HG02970 (cell line): Measurements from ENCODE around the gene XAGE5.
"Not testable (repeated sequence)": the region's sequence is repeated elsewhere in the genome, so short reads cannot be mapped to it uniquely, and the experiment has no call there.

ENCODE experiments used
- ATAC-seq: cut with Tn5 transposase; IDR thresholded peaks from one replicate; pipeline ENCODE4 v1.9.1; 2021; ENCODE audit warnings: mild to moderate bottlenecking, moderate library complexity, moderate number of reproducible peaks; ENCODE audit not compliant: unreplicated experiment, low FRiP score

XAGE5 gene, protein sequence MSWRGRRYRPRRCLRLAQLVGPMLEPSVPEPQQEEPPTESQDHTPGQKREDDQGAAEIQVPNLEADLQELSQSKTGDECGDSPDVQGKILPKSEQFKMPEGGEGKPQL

DNA sequence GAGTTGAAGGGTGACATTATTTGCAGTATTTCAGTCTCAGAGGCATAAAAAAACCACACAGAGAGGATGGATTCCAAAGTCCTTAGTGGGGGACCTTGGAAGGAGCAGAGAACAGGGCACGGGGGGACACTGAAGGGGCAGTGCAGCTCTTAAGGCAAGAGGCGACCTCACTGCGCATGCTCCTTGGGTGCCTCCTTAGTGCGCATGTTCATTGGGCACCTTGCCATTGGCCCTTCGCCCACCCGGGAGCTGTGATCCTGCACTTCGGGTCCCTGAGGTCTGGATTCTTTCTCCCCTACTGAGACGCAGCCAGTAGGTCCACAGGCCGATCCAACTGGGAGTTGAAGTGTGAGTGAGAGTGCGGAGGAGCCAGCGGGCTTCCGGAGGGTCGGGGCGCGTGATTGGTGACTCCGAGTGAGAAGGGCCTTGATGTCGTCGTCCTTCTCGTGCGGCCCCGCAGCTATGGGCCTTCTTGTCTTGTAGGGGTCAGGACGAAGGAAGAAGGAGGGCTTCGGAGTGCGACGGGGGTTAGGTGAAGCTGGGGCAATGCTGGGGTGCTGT, at the start of gene XAGE5:
TSS of gene XAGE5 (plus strand) at position 223 of the 561 bp plus-strand sequence. CDS start 1,280 bp downstream, outside the sequence.
- ATAC-seq = no peak

DNA sequence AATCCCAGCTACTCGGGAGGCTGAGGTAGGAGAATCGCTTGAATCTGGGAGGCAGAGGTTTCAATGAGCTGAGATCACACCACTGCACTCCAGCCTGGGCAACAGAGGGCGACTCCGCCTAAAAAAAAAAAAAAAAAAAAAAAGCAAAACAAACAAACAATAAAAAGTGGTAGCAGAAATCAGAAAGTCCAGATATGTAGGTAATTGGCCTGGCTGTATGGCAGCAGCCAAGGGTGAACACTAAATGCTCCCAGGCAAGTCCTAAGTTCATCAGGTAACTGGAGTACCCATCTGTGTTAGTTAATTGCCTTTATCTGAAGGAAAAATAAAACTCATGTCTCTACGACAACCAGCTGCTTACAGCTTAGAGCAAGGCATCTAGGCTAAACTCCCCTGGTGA, 45.1 kb upstream of the XAGE5 start:
- ATAC-seq = not testable (repeated sequence)

DNA sequence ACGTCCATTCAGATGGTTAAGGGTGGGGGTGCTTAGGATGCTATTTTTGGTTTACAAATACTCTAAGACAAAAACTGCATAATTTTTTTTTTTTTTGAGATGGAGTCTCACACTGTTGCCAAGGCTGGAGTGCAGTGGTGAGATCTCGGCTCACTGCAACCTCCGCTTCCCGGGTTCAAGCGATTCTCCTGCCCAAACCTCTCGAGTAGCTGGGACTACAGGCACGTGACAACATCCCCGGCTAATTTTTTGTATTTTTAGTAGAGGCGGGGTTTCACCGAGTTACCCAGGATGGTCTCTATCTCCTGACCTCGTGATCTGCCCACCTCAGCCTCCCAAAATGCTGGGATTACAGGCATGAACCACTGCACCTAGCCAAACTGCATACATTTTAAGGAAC, 37.6 kb upstream of the XAGE5 start:
- ATAC-seq = not testable (repeated sequence)

DNA sequence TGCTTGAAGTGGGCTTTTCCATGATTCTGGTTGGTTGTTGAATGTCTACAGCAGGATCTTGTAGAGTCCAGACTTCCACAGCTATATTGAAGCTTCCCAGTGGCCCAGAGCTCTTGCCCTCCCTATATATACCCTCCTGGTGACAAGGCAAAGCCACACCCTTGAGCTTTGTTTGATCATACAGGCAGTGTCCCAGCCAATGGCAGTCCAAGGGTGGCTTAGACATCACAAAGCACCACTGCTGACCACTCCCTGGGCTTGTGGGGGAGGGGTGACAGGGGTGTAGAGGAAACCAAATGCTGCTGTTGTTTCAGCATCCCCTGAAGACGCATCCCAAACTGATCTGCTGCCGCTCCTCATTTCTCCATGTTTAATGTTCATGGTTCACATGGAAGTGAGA, 13.8 kb upstream of the XAGE5 start, which contains the start of gene SPANXN5:
TSS of gene SPANXN5 (minus strand) at position 101 of the 400 bp plus-strand sequence. CDS start at position 22, 79 bp downstream.
- not testable (repeated sequence) for ATAC-seq

DNA sequence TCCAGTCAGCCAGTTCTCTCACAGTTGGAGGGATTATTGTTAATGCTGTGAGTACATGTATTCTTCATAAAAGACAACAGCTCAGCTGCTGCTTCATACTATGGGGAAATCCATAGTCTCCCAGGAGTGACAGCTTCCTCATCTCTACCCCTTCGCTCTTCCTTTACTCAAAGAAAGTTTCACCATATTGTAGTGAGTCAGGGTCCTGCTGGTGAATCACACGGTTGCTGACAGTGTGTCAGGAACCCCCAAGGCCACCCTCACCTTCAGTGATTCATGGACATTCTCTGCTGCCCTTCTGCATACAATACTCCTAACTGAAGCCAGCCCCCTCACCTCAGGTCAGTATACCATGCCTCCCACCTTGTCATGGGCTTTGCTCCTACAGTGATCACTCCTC, 6.2 kb upstream of the XAGE5 start:
- not testable (repeated sequence) for ATAC-seq

DNA sequence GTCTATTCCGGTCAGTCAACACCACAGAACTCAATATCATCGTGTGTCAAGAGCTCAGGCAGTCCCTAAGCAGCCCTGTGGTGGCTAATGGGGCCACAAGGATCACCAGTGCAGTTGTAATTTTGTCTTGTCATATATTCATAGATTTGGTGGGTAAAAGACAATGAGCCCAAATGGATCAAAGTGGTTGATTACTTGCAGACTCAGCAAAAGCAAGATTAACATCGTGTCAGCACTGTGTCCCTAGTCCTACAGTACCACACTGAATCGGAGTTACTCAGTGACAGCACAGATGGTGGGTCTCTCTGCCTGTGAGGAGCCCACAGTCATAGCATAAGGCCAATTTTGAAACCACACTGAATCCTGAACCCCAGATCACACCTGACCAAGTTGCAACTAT, 8.7 kb downstream of the XAGE5 start:
- ATAC-seq = no peak

DNA sequence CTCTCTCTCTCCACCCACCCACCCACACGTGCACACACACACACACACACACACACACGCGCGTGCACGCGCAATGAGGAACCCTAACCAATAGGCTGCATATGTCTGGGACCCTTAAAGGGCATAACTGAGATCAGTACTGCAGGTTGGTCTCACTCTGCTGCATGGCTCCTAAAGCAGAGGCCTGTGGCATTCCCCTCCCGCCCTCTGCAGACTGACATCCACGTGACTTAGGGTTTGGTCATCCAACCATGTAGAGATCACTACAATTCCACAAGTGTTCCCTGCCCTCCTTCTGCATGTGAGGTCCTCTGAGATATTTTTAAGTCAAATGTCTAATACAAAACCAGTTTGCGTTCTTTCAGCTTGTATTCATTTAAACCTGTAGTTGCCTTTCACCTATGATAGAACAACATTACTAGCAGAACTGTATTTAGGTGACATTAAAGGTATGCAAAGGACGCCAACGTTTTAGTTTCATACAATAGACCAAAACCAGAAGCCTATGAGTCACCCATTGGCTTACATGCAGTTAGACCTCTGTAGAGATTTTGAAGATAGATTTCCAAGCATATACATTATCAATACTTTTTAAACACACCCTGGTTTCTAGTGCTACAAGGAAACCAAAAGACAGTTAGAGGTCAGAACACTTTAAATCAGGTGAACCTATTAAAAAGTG, 10.1 kb downstream of the XAGE5 start:
- no peak for ATAC-seq

DNA sequence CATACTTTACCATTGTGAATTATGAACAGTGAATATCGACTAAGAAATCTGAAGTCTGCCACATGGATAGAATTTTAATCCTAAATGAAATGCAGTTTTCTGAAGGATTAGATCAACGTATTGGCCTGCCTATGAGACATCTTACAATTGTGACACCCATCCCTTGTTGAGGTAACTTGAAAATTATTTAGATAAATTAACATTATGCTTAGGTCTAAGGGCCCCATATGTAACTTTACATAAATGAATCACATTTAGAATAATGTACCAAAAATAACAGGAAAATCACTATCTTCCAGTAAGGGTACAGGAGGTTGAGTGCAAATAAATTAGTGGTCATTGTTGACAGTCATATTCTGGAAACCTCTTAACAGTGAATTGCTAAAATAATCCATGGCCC, 13.5 kb downstream of the XAGE5 start:
- no peak for ATAC-seq

DNA sequence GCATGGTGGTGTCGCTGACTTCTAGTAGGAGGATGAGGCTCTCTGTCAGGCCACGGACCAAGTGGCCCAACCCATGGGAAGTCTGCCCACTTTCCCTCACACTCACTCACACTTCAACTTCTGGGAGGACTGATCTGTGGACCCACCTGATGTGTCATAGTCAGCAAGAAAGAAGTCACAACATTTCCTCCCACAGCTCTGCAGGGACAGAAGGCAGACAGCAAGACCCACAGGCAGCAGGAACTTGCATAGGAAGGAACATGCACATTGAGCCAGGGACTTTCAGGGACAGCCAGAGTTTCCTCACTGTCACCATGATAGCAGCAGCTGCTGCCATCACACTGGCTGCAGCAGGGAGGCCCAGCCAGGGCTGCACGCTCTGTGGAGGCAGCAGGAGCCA, 19.5 kb downstream of the XAGE5 start:
- ATAC-seq = no peak

DNA sequence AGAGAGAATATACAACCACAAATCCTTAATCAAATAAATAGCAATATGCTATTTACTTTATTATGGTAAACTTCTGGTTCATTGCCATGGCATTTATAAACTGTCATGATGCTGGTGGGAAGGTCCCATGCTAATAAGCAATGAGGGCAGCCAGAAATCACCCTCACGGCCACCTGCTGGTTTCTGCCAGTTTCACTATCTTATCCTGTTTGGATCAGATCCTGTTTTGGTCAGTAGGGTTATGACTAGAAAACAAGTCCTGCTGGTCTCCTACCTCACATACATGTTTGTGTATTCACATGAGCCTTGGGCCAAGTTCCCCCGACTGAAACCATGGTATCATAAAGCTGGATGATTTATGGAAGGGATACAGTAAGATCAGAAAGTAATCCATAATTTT, 28.1 kb downstream of the XAGE5 start:
- ATAC-seq = no peak

DNA sequence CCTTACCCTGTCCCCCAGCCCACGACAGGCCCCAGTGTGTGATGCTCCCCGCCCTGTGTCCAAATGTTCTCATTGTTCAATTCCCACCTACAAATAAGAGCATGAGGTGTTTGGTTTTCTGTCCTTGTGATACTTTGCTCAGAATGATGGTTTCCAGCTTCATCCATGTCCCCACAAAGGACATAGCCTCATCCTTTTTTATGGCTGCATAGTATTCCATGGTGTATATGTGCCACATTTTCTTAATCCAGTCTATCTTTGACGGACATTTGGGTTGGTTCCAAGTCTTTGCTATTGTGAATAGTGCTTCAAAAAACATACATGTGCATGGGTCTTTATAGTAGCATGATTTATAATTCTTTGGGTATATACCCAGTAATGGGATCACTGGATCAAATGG, 32.5 kb downstream of the XAGE5 start:
- ATAC-seq = not testable (repeated sequence)

DNA sequence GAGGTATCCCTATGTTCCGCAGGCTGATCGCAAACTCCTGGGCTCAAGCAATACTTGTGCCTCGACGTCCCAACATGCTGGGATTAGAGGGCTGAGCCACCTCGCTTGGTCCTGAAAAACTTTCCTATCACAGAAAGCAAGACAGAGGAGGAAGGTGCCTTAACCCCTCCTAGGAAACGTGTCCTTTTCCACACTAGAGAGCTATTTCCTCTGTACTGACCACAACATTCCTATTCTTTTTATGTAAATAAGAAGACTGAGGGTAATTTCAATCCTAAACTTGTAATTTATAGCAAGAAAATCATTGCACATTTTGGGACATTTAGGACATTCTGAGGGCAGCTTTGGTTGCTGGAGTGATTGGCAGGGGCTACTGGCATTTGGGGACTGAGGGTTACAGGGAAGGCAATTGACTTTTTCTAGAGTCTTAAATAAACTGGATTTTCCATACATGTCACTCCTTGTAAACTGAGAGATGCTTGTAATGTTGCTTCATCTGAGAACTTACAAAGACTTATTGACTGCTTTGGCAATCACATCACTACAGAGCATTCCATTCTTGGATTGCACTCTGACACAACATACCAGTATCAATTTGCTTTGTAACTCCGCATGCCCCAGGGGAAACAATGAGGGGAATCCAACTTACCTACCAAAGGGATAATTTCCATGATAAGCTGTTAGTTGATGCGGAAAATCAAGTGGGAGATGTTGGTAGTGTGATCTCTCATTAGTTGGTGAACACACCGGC, 41.2 kb downstream of the XAGE5 start:
- no peak for ATAC-seq

DNA sequence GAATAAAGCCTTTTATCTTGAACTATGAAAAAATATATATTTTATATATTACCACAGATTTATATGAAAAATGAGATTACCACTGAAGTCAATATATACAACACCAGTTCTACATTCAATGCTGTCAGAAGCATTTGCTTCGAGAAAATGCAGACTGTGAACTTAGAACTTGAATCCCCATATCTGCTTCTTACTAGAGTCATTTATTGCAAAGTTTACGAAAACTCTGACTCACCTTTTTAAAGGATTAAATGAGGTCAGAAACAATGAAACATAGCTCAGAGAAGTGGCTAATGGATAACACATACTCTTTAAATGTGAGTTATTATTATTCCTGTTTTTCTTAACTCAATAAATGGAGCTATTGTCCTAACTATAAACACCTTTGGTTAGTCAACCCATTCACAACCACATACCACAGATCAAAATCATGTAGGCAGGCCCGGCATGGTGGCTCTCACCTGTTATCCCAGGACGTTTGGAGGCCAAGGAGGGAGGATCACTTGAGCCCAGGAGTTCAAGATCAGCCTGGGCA, 46.0 kb downstream of the XAGE5 start:
- ATAC-seq = not testable (repeated sequence)

DNA sequence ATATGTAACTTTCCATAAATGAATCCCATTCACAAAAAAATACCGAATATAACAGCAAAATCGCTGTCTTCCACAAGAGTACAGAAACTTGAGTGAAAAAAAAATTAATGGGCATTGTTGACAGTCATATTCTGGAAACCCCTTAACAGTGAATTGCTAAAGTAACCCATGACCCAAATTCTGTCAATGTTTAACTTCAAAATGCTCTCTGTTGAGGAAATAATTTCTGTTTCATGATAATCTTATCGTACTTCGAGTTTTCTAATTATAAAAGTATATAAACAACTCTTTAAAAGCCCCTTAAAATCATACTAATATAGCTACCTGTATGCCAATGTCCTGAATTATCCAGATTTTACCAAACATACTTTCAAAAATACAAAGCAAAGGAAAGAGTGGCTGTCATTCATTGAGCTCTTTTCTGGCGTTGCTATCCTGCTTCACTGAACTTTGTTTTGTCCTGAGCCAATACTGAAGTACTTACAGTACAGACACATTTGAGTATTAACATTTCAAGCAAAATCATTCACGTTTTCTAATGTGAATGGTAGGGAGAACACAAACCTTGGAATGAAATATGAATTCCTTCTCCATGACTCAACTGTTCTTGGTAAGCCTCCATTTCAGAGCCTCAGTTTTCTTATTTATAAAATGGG, 54.4 kb downstream of the XAGE5 start:
- ATAC-seq = no peak
